ENCODE results near the gene COL24A1.

COL24A1 gene

GRCh38 chr1:86068271-86068721 lies 88.3 kb downstream of the COL24A1 start:
- H2AFZ ChIP-seq (ENCODE audit: low read length), result no peak overlapping the region
- H3K27me3 ChIP-seq (ENCODE audit: control insufficient read depth in 3 of 3, insufficient read depth in 3 of 3, low read depth in 1 of 3, low read length in 3 of 3), result no peaks in the 10 kb centered on the region
- no peak overlapping the region for H3K18ac ChIP-seq (ENCODE audit: low read length)
- H2BK5ac ChIP-seq (ENCODE audit: low read length), result no peak overlapping the region
- no peak overlapping the region for H3K23ac ChIP-seq (ENCODE audit: low read depth, low read length, poor library complexity)
- no peak overlapping the region for H2AK5ac ChIP-seq (ENCODE audit: low read depth, low read length)
- no peak overlapping the region for H2BK12ac ChIP-seq (ENCODE audit: low read length)
- no peak overlapping the region for H3K14ac ChIP-seq (ENCODE audit: low read length)
- H4K8ac ChIP-seq (ENCODE audit: low read depth, low read length), result no peak overlapping the region
- H3K4ac ChIP-seq (ENCODE audit: low read length), result no peak overlapping the region
- no peaks in the 10 kb centered on the region for H3K9me3 ChIP-seq (replicated peaks in 1 of 2; ENCODE audit: control insufficient read depth in 2 of 2, insufficient read depth in 1 of 2, low read depth in 1 of 2, low read length in 2 of 2)
- no peak for DNase-seq (ENCODE audit: low spot score)
- no peaks in the 10 kb centered on the region for H3K4me1 ChIP-seq (ENCODE audit: control insufficient read depth in 2 of 2, insufficient read depth in 1 of 2, low read depth in 1 of 2, low read length in 2 of 2)
- H3K4me3 ChIP-seq (ENCODE audit: low read length in 2 of 2), result no peak overlapping the region
- H2BK15ac ChIP-seq (ENCODE audit: low read length), result no peak overlapping the region
- H3K79me1 ChIP-seq (ENCODE audit: low read depth, low read length), result no peaks in the 10 kb centered on the region
- no peaks in the 10 kb centered on the region for H3K36me3 ChIP-seq (replicated peaks in 1 of 2; ENCODE audit: control insufficient read depth in 2 of 2, insufficient read depth in 2 of 2, low read length in 2 of 2)
- H3K27ac ChIP-seq (replicated peaks; ENCODE audit: low read length), result no peak overlapping the region
- H4K91ac ChIP-seq (ENCODE audit: low read depth, low read length, poor library complexity), result no peak overlapping the region
- H3K4me2 ChIP-seq (ENCODE audit: insufficient read depth, low read length, poor library complexity, severe bottlenecking), result no peak overlapping the region
- H2BK120ac ChIP-seq (ENCODE audit: low read depth, low read length), result no peak overlapping the region
- no CpG with 5 or more reads among the region's 3 CpGs for WGBS, 2 donors (ENCODE audit: extremely low coverage in 2 of 2, insufficient read length in 2 of 2, insufficient replicate concordance in 1 of 2)
- H3K9ac ChIP-seq (ENCODE audit: low read depth, low read length, poor library complexity), result no peak overlapping the region

- H3K27ac ChIP-seq (replicated peaks; ENCODE audit: low read length), result no peak overlapping the region
- no peaks in the 10 kb centered on the region for H3K79me1 ChIP-seq (ENCODE audit: low read depth, low read length)
- no peak overlapping the region for H2AK5ac ChIP-seq (ENCODE audit: low read depth, low read length)
- H3K18ac ChIP-seq (ENCODE audit: low read length), result no peak overlapping the region
- H4K91ac ChIP-seq (ENCODE audit: low read depth, low read length, poor library complexity), result no peak overlapping the region
- no peak overlapping the region for H2BK120ac ChIP-seq (ENCODE audit: low read depth, low read length)
- DNase-seq (ENCODE audit: low spot score), result no peak
- no peak overlapping the region for H2AFZ ChIP-seq (ENCODE audit: low read length)
- H4K8ac ChIP-seq (ENCODE audit: low read depth, low read length), result no peak overlapping the region
- H3K9ac ChIP-seq (ENCODE audit: low read depth, low read length, poor library complexity), result no peak overlapping the region
- H2BK12ac ChIP-seq (ENCODE audit: low read length), result no peak overlapping the region
- H2BK5ac ChIP-seq (ENCODE audit: low read length), result no peak overlapping the region
- no peaks in the 10 kb centered on the region for H3K9me3 ChIP-seq (replicated peaks in 1 of 2; ENCODE audit: control insufficient read depth in 2 of 2, insufficient read depth in 1 of 2, low read depth in 1 of 2, low read length in 2 of 2)
- H3K14ac ChIP-seq (ENCODE audit: low read length), result no peak overlapping the region
- H3K4me1 ChIP-seq (ENCODE audit: control insufficient read depth in 2 of 2, insufficient read depth in 1 of 2, low read depth in 1 of 2, low read length in 2 of 2), result no peaks in the 10 kb centered on the region
- no peak overlapping the region for H3K4me2 ChIP-seq (ENCODE audit: insufficient read depth, low read length, poor library complexity, severe bottlenecking)
- H3K4ac ChIP-seq (ENCODE audit: low read length), result no peak overlapping the region
- H3K36me3 ChIP-seq (replicated peaks in 1 of 2; ENCODE audit: control insufficient read depth in 2 of 2, insufficient read depth in 2 of 2, low read length in 2 of 2), result no peaks in the 10 kb centered on the region
- H3K27me3 ChIP-seq (ENCODE audit: control insufficient read depth in 3 of 3, insufficient read depth in 3 of 3, low read depth in 1 of 3, low read length in 3 of 3), result no peaks in the 10 kb centered on the region
- H3K4me3 ChIP-seq (ENCODE audit: low read length in 2 of 2), result no peak overlapping the region
- no peak overlapping the region for H3K23ac ChIP-seq (ENCODE audit: low read depth, low read length, poor library complexity)
- no peak overlapping the region for H2BK15ac ChIP-seq (ENCODE audit: low read length)
Measured at GRCh38 chr1:86067626-86068025, 88.9 kb downstream of the COL24A1 start.

GRCh38 chr1:86064899-86065298 lies 91.7 kb downstream of the COL24A1 start:
- no peak overlapping the region for H3K18ac ChIP-seq (ENCODE audit: low read length)
- H3K27me3 ChIP-seq (ENCODE audit: control insufficient read depth in 3 of 3, insufficient read depth in 3 of 3, low read depth in 1 of 3, low read length in 3 of 3), result no peaks in the 10 kb centered on the region
- H2BK12ac ChIP-seq (ENCODE audit: low read length), result no peak overlapping the region
- H3K36me3 ChIP-seq (replicated peaks in 1 of 2; ENCODE audit: control insufficient read depth in 2 of 2, insufficient read depth in 2 of 2, low read length in 2 of 2), result no peaks in the 10 kb centered on the region
- H2BK15ac ChIP-seq (ENCODE audit: low read length), result no peak overlapping the region
- H3K9me3 ChIP-seq (replicated peaks in 1 of 2; ENCODE audit: control insufficient read depth in 2 of 2, insufficient read depth in 1 of 2, low read depth in 1 of 2, low read length in 2 of 2), result no peaks in the 10 kb centered on the region
- H2BK5ac ChIP-seq (ENCODE audit: low read length), result no peak overlapping the region
- no peak overlapping the region for H3K23ac ChIP-seq (ENCODE audit: low read depth, low read length, poor library complexity)
- no peak overlapping the region for H3K4ac ChIP-seq (ENCODE audit: low read length)
- no peak overlapping the region for H3K4me2 ChIP-seq (ENCODE audit: insufficient read depth, low read length, poor library complexity, severe bottlenecking)
- no CpG with 5 or more reads among the region's 1 CpG for WGBS, 2 donors (ENCODE audit: extremely low coverage in 2 of 2, insufficient read length in 2 of 2, insufficient replicate concordance in 1 of 2)
- H3K9ac ChIP-seq (ENCODE audit: low read depth, low read length, poor library complexity), result no peak overlapping the region
- no peak overlapping the region for H4K8ac ChIP-seq (ENCODE audit: low read depth, low read length)
- no peak for DNase-seq (ENCODE audit: low spot score)
- H2BK120ac ChIP-seq (ENCODE audit: low read depth, low read length), result no peak overlapping the region
- H3K4me3 ChIP-seq (ENCODE audit: low read length in 2 of 2), result no peak overlapping the region
- no peak overlapping the region for H3K27ac ChIP-seq (replicated peaks; ENCODE audit: low read length)
- H2AK5ac ChIP-seq (ENCODE audit: low read depth, low read length), result no peak overlapping the region
- H3K14ac ChIP-seq (ENCODE audit: low read length), result no peak overlapping the region
- no peak overlapping the region for H4K91ac ChIP-seq (ENCODE audit: low read depth, low read length, poor library complexity)
- no peaks in the 10 kb centered on the region for H3K4me1 ChIP-seq (ENCODE audit: control insufficient read depth in 2 of 2, insufficient read depth in 1 of 2, low read depth in 1 of 2, low read length in 2 of 2)
- H3K79me1 ChIP-seq (ENCODE audit: low read depth, low read length), result no peaks in the 10 kb centered on the region
- H2AFZ ChIP-seq (ENCODE audit: low read length), result no peak overlapping the region

- Histone ChIP-seq H3K23ac (ENCODE audit: low read depth, low read length, poor library complexity) (no peak overlapping the region), H3K4me2 (ENCODE audit: insufficient read depth, low read length, poor library complexity, severe bottlenecking) (no peak overlapping the region), H2AK5ac (ENCODE audit: low read depth, low read length) (no peak overlapping the region), H2BK5ac (ENCODE audit: low read length) (no peak overlapping the region), H2BK15ac (ENCODE audit: low read length) (no peak overlapping the region), H3K9ac (ENCODE audit: low read depth, low read length, poor library complexity) (no peak overlapping the region), H4K8ac (ENCODE audit: low read depth, low read length) (no peak overlapping the region), H3K36me3 (replicated peaks in 1 of 2; ENCODE audit: control insufficient read depth in 2 of 2, insufficient read depth in 2 of 2, low read length in 2 of 2) (no peaks in the 10 kb centered on the region), H3K4me1 (ENCODE audit: control insufficient read depth in 2 of 2, insufficient read depth in 1 of 2, low read depth in 1 of 2, low read length in 2 of 2) (no peaks in the 10 kb centered on the region), H3K79me1 (ENCODE audit: low read depth, low read length) (no peaks in the 10 kb centered on the region), H4K91ac (ENCODE audit: low read depth, low read length, poor library complexity) (no peak overlapping the region), H3K27me3 (ENCODE audit: control insufficient read depth in 3 of 3, insufficient read depth in 3 of 3, low read depth in 1 of 3, low read length in 3 of 3) (no peaks in the 10 kb centered on the region), H3K4ac (ENCODE audit: low read length) (no peak overlapping the region), H3K18ac (ENCODE audit: low read length) (no peak overlapping the region), H2AFZ (ENCODE audit: low read length) (no peak overlapping the region), H3K14ac (ENCODE audit: low read length) (no peak overlapping the region), H3K9me3 (replicated peaks in 1 of 2; ENCODE audit: control insufficient read depth in 2 of 2, insufficient read depth in 1 of 2, low read depth in 1 of 2, low read length in 2 of 2) (no peaks in the 10 kb centered on the region), H3K27ac (replicated peaks; ENCODE audit: low read length) (no peak overlapping the region), H2BK12ac (ENCODE audit: low read length) (no peak overlapping the region), H2BK120ac (ENCODE audit: low read depth, low read length) (no peak overlapping the region), H3K4me3 (ENCODE audit: low read length in 2 of 2) (no peak overlapping the region)
- WGBS, 2 donors (ENCODE audit: extremely low coverage in 2 of 2, insufficient read length in 2 of 2, insufficient replicate concordance in 1 of 2), result no CpG with 5 or more reads among the region's 1 CpG
- DNase-seq (ENCODE audit: low spot score), result no peak
Measured at GRCh38 chr1:86063721-86064120, 92.9 kb downstream of the COL24A1 start.
